PC-3 (cell line): ENCODE data around the gene WNK2. TPM values are rescaled to one million over a fixed set of nuclear protein-coding genes. Genes with fewer than 3 reads are reported as not detected.

Source experiments
- ATAC-seq: fragments of 200-7000 bp; cut with Tn5 transposase; 2 replicates; pipeline ENCODE4 v1.9.1; 2020; ENCODE audit warnings: mild to moderate bottlenecking, moderate library complexity
- BruUV-seq: library from RNA; stranded (reverse); fragments of 400-500 nt; replicated peaks from 2 replicates; lab custom pipeline; 2021; lab: Mats Ljungman, UMichigan
- CTCF ChIA-PET: fragments of 300-600 bp; sonication (Branson Sonifier 250); formaldehyde crosslinking; loops from one replicate; lab custom pipeline; 2022; ENCODE audit warnings: antibody characterized with exemption; lab: Charles Lee
- POLR2A ChIA-PET: fragments of 300-600 bp; sonication (Branson Sonifier 250); formaldehyde crosslinking; loops from one replicate; lab custom pipeline; 2022; ENCODE audit warnings: antibody characterized with exemption; ENCODE audit not compliant: unreplicated experiment; lab: Charles Lee
- DNase-seq: peaks from one replicate; pipeline ENCODE4 v3.0.0-alpha.2; 2015
- H2AFZ ChIP-seq: fragments of 300-600 bp; sonication (generic); 2 replicates; pipeline ENCODE4 v1.6.0; 2016; ENCODE audit warnings: antibody characterized with exemption, low read length
- H3F3A ChIP-seq: fragments of 300-600 bp; sonication (generic); one replicate; pipeline ENCODE4 v1.6.0; 2017; ENCODE audit warnings: antibody characterized with exemption, low read length, control low read depth, mild to moderate bottlenecking; ENCODE audit not compliant: unreplicated experiment
- H3K27ac ChIP-seq: fragments of 300-600 bp; sonication (generic); 2 replicates; pipeline ENCODE4 v1.5.1; 2016; ENCODE audit warnings: mild to moderate bottlenecking, low read length
- H3K27me3 ChIP-seq: fragments of 300-600 bp; sonication (generic); 2 replicates; pipeline ENCODE4 v1.6.1; 2016; ENCODE audit warnings: low read length, mixed read lengths
- H3K36me3 ChIP-seq: fragments of 300-600 bp; sonication (generic); 2 replicates; pipeline ENCODE4 v1.6.1; 2016; ENCODE audit warnings: low read depth, mixed run types, low read length, mixed read lengths
- H3K4me1 ChIP-seq: fragments of 300-600 bp; sonication (generic); 2 replicates; pipeline ENCODE4 v1.5.1; 2016; ENCODE audit warnings: low read length; ENCODE audit not compliant: insufficient read depth
- H3K4me2 ChIP-seq: fragments of 300-600 bp; sonication (generic); 2 replicates; pipeline ENCODE4 v1.6.0; 2016; ENCODE audit warnings: low read length
- H3K4me3 ChIP-seq: fragments of 300-600 bp; sonication (generic); 2 replicates; pipeline ENCODE4 v1.5.1; 2016; ENCODE audit warnings: mild to moderate bottlenecking, low read length, mixed read lengths
- H3K79me2 ChIP-seq: fragments of 300-600 bp; sonication (generic); 2 replicates; pipeline ENCODE4 v1.6.1; 2017; ENCODE audit warnings: low read length, mixed read lengths
- H3K9ac ChIP-seq: fragments of 300-600 bp; sonication (generic); 2 replicates; pipeline ENCODE4 v1.6.0; 2016; ENCODE audit warnings: mild to moderate bottlenecking, low read length
- H3K9me2 ChIP-seq: fragments of 300-600 bp; sonication (generic); replicated peaks from 2 replicates; pipeline ENCODE4 v1.6.1; 2016; ENCODE audit warnings: mixed run types, low read length, mixed read lengths
- H3K9me3 ChIP-seq: fragments of 300-600 bp; sonication (generic); 2 replicates; pipeline ENCODE4 v1.6.1; 2016; ENCODE audit warnings: low read length, mixed read lengths
- H4K20me1 ChIP-seq: fragments of 300-600 bp; sonication (generic); 2 replicates; pipeline ENCODE4 v1.6.1; 2016; ENCODE audit warnings: low read length, mixed read lengths
- EZH2 ChIP-seq: fragments of 300-600 bp; sonication (generic); IDR thresholded peaks from one replicate; pipeline ENCODE4 v1.6.1; 2017; ENCODE audit warnings: antibody characterized with exemption, mild to moderate bottlenecking, low read length; ENCODE audit not compliant: unreplicated experiment
- EZH2phosphoT487 ChIP-seq: fragments of 300-600 bp; sonication (generic); IDR thresholded peaks from 2 replicates; pipeline ENCODE4 v1.6.1; 2018; ENCODE audit warnings: mild to moderate bottlenecking, antibody characterized with exemption, low read length, borderline replicate concordance
- intact Hi-C: fragments of 100-400 bp; cut with micrococcal nuclease; formaldehyde crosslinking; loops from 2 replicates; pipeline ENCODE4 v1.9.0; 2023
- total RNA-seq: library from RNA; depleted of rRNA; stranded (reverse); fragments of >200 nt; gene quantifications from 2 replicates; pipeline ENCODE4 v1.2.3, GENCODE V29; 2014
- TF ChIP-seq, protein P1 (sequence below): fragments of 300-600 bp; sonication (generic); conservative IDR thresholded peaks from 2 replicates; pipeline ENCODE4 v1.5.1; 2017; ENCODE audit warnings: antibody characterized with exemption, low read depth, mild to moderate bottlenecking, low read length

WNK2 gene
- total RNA-seq, 1 experiment from 2014 or later: 11.7 TPM

DNA sequence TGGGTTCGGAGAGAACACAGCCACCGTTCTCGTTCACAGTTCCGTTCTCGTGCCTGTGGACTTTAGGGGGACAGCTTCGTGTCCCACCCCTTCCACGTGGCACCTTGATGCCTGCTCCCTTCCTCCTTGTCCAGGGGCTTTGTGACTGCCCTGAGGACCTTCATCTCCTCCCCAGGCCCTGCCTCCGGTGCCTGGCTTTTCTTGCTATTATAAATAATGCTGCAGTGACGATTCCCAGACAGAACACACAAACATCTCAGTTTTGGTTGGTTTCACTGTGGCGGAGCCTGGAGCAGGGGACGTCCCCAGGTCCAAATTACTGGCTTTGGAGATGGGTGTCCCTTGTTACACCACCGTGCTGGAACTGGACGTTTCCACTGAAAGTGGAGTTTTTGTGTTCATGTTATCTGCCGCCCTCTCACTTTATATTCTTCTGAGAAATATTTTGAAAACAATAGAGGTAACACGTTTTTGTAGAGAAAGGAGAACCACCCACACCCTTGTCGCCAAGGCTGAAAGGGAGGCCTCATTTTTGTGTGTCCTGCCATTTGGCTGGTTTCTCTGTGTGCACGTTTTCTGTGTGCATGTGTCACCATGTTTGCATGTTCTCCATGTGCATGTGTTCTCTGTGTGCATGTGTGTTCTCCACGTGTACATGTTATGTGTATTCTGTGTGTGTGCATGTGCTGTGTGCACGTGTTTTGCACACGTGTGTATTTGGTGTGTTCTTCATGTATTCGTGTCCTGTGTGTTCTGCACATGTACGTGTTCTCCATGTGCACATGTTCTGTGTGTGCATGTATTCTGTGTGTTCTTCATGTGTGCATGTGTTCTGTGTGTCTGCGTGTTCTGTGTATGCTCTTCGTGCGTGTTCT is 24.2 kb downstream of the WNK2 start:
- H3K79me2 ChIP-seq: peaks cover 18% of the 10 kb centered on the region; the same call in 1 of the 2 replicates
- ChIA-PET POLR2A (no interaction called here), CTCF (no interaction called here)
- no peak for DNase-seq
- H3K36me3 ChIP-seq: no peaks in the 10 kb centered on the region
- TF ChIP-seq, protein P1, sequence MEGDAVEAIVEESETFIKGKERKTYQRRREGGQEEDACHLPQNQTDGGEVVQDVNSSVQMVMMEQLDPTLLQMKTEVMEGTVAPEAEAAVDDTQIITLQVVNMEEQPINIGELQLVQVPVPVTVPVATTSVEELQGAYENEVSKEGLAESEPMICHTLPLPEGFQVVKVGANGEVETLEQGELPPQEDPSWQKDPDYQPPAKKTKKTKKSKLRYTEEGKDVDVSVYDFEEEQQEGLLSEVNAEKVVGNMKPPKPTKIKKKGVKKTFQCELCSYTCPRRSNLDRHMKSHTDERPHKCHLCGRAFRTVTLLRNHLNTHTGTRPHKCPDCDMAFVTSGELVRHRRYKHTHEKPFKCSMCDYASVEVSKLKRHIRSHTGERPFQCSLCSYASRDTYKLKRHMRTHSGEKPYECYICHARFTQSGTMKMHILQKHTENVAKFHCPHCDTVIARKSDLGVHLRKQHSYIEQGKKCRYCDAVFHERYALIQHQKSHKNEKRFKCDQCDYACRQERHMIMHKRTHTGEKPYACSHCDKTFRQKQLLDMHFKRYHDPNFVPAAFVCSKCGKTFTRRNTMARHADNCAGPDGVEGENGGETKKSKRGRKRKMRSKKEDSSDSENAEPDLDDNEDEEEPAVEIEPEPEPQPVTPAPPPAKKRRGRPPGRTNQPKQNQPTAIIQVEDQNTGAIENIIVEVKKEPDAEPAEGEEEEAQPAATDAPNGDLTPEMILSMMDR: no peak
- no peak for TF ChIP-seq EZH2phosphoT487
- no peak for TF ChIP-seq EZH2
- BruUV-seq: no TSS peak
- no peak overlapping the region for H3K27ac ChIP-seq
- no peak overlapping the region for H3K9ac ChIP-seq
- no peak overlapping the region for H3K4me2 ChIP-seq
- intact Hi-C loops: no loop called here
- no peaks in the 10 kb centered on the region for H3F3A ChIP-seq
- H3K27me3 ChIP-seq: no peaks in the 10 kb centered on the region
- H2AFZ ChIP-seq: no peak overlapping the region
- H4K20me1 ChIP-seq: no peaks in the 10 kb centered on the region
- no peak overlapping the region for H3K4me3 ChIP-seq
- no peaks in the 10 kb centered on the region for H3K9me3 ChIP-seq
- no peaks in the 10 kb centered on the region for H3K9me2 ChIP-seq
- no peaks in the 10 kb centered on the region for H3K4me1 ChIP-seq
- ATAC-seq: no peak

DNA sequence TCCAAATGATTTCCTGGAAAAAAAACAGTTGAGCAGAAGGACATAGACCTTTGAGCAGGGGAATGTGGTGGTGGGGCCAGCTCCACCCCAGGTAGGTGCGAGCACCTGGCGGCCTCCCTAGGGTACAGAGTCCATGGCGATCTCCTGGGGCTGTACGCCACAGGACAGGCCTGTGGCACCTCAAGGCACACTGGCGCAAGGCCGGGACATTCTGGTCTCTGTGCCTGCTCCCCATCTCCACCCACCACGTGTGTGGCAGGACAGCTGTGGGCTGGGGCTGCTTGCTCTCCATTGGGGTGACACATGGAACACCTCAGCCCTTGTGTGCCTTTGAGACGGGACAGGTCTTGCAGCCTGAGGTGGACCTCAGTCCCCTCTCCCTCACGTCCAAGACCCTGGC is 25.2 kb downstream of the WNK2 start:
- Histone ChIP-seq H3K79me2 (0 out of 2 replicates have a peak, but pooled peaks cover 17% of the 10 kb centered on the region), H2AFZ (no peak overlapping the region), H3K27ac (no peak overlapping the region), H3K4me3 (no peak overlapping the region), H3K36me3 (no peaks in the 10 kb centered on the region), H3K9me2 (no peaks in the 10 kb centered on the region), H3K9ac (no peak overlapping the region), H3K4me1 (no peaks in the 10 kb centered on the region), H3K4me2 (no peak overlapping the region), H3K9me3 (no peaks in the 10 kb centered on the region), H3K27me3 (no peaks in the 10 kb centered on the region), H3F3A (no peaks in the 10 kb centered on the region), H4K20me1 (no peaks in the 10 kb centered on the region)
- intact Hi-C loops: no loop called here
- POLR2A ChIA-PET: no interaction called here
- DNase-seq (no peak), ATAC-seq (no peak)
- TF ChIP-seq EZH2phosphoT487: no peak
- TF ChIP-seq, protein P1: no peak
- TF ChIP-seq EZH2: no peak
- CTCF ChIA-PET: no interaction called here
- no TSS peak for BruUV-seq
